Liver (tissue), 9 donors: ENCODE results near the gene RABL6. TPM values are rescaled to one million over a fixed set of nuclear protein-coding genes. Genes with fewer than 3 reads are reported as not detected.

Source experiments
- DNase-seq: peaks from one replicate; pipeline ENCODE4 v3.0.0-alpha.2; 2017; ENCODE audit warnings: low spot score
- H3K27ac ChIP-seq, 2 donors: one replicate each; pipeline ENCODE4 v1.7.0; 2013; ENCODE audit warnings: inconsistent platforms in 2 of 2, low read length in 2 of 2, control low read depth in 1 of 2, low read depth in 1 of 2, mild to moderate bottlenecking in 1 of 2
- H3K27me3 ChIP-seq, 4 donors: one replicate each; pipeline versions ENCODE4 v1.6.1 to v1.7.0; 2013; ENCODE audit warnings: low read length in 3 of 4, inconsistent platforms in 1 of 4, mild to moderate bottlenecking in 1 of 4, moderate library complexity in 1 of 4; ENCODE audit not compliant: control insufficient read depth in 4 of 4, insufficient read depth in 4 of 4
- H3K36me3 ChIP-seq, 4 donors: one replicate each; pipeline versions ENCODE4 v1.6.1 to v1.7.0; 2013; ENCODE audit warnings: low read length in 3 of 4, mild to moderate bottlenecking in 3 of 4, low read depth in 1 of 4, moderate library complexity in 1 of 4; ENCODE audit not compliant: control insufficient read depth in 4 of 4, insufficient read depth in 3 of 4
- H3K4me1 ChIP-seq, 4 donors: one replicate each; pipeline versions ENCODE4 v1.6.1 to v1.7.0; 2013; ENCODE audit warnings: low read length in 3 of 4, mild to moderate bottlenecking in 3 of 4, moderate library complexity in 1 of 4; ENCODE audit not compliant: control insufficient read depth in 4 of 4, insufficient read depth in 4 of 4
- H3K4me3 ChIP-seq, 3 donors: one replicate each; pipeline versions ENCODE4 v1.6.1 to v1.7.0; 2013; ENCODE audit warnings: low read length in 3 of 3, control low read depth in 1 of 3, low read depth in 1 of 3, mild to moderate bottlenecking in 1 of 3
- H3K9ac ChIP-seq, 2 donors: one replicate each; pipeline ENCODE4 v1.7.0; 2013; ENCODE audit warnings: low read length in 2 of 2, mild to moderate bottlenecking in 2 of 2, moderate library complexity in 2 of 2, control low read depth in 1 of 2, low read depth in 1 of 2
- H3K9me3 ChIP-seq, 4 donors: one replicate each; pipeline versions ENCODE4 v1.6.1 to v1.7.0; 2013; ENCODE audit warnings: low read length in 3 of 4; ENCODE audit not compliant: control insufficient read depth in 4 of 4
- CTCF ChIP-seq: fragments of 150-350 bp; IDR thresholded peaks from 2 replicates; pipeline ENCODE4 v1.5.1; 2017; ENCODE audit warnings: improper control_type of control experiment, low read depth, low read length; ENCODE audit not compliant: missing input control
- FOXA1 ChIP-seq: IDR thresholded peaks from 2 replicates; pipeline ENCODE4 v1.6.1; 2016; ENCODE audit warnings: antibody characterized with exemption
- FOXA2 ChIP-seq: IDR thresholded peaks from 2 replicates; pipeline ENCODE4 v1.6.1; 2016; ENCODE audit warnings: antibody characterized with exemption
- GABPA ChIP-seq, 2 donors: IDR thresholded peaks in 1 of 2; conservative IDR thresholded peaks in 1 of 2; 2 replicates each; pipeline ENCODE4 v1.6.1; 2016; ENCODE audit warnings: antibody characterized with exemption in 2 of 2, mild to moderate bottlenecking in 1 of 2, moderate library complexity in 1 of 2
- HNF4G ChIP-seq: IDR thresholded peaks from 2 replicates; pipeline ENCODE4 v1.6.1; 2016; ENCODE audit warnings: antibody characterized with exemption
- JUND ChIP-seq, 2 donors: IDR thresholded peaks; 2 replicates each; pipeline ENCODE4 v1.6.1; 2016; ENCODE audit warnings: antibody characterized with exemption in 2 of 2
- NR2F2 ChIP-seq: IDR thresholded peaks from 2 replicates; pipeline ENCODE4 v1.6.1; 2016; ENCODE audit warnings: antibody characterized with exemption
- RAD21 ChIP-seq, 2 donors: IDR thresholded peaks; 2 replicates each; pipeline ENCODE4 v1.6.1; 2016; ENCODE audit warnings: antibody characterized with exemption in 2 of 2, mild to moderate bottlenecking in 2 of 2
- RXRA ChIP-seq, 2 donors: IDR thresholded peaks; 2 replicates each; pipeline ENCODE4 v1.6.1; 2017 to 2018; ENCODE audit warnings: antibody characterized with exemption in 2 of 2, mild to moderate bottlenecking in 1 of 2
- SP1 ChIP-seq: IDR thresholded peaks from 2 replicates; pipeline ENCODE4 v1.6.1; 2018; ENCODE audit warnings: antibody characterized with exemption, mild to moderate bottlenecking
- TAF1 ChIP-seq: conservative IDR thresholded peaks from 2 replicates; pipeline ENCODE4 v1.6.1; 2016; ENCODE audit warnings: antibody characterized with exemption, mild to moderate bottlenecking
- YY1 ChIP-seq: IDR thresholded peaks from 2 replicates; pipeline ENCODE4 v1.6.1; 2016; ENCODE audit warnings: antibody characterized with exemption, mild to moderate bottlenecking
- WGBS: extraction: QIAGEN DNeasy Blood & Tissue Kit; methylation state at CpG from one replicate; pipeline ENCODE4 v1.1.7; 2013; 5-methylcytosine and 5-hydroxymethylcytosine counted together
- polyA plus RNA-seq, 2 donors: library from polyadenylated mRNA; stranded (reverse) in 1 of 2; unstranded in 1 of 2; fragments of 200-250 nt in 1 of 2; fragments of >200 nt in 1 of 2; fragmentation: Nextera tagmentation in 1 of 2; extraction: Ambion mirVana in 1 of 2; gene quantifications; one replicate each; pipeline versions ENCODE4 v1.2.1 to v1.2.3, GENCODE V29; 2013 to 2015
- total RNA-seq, 2 donors: library from RNA; depleted of rRNA; stranded (reverse); fragments of >200 nt; gene quantifications; one replicate each; pipeline ENCODE4 v1.2.3, GENCODE V29; 2014
- TF ChIP-seq, protein P1 (sequence below): IDR thresholded peaks from 2 replicates; pipeline ENCODE4 v1.6.1; 2016; ENCODE audit warnings: antibody characterized with exemption
- TF ChIP-seq, protein P2 (sequence below): IDR thresholded peaks from 2 replicates; pipeline ENCODE4 v1.6.1; 2016; ENCODE audit warnings: antibody characterized with exemption
- TF ChIP-seq, protein P3 (sequence below): IDR thresholded peaks from 2 replicates; pipeline ENCODE4 v1.6.1; 2016; ENCODE audit warnings: antibody characterized with exemption, mild to moderate bottlenecking
- TF ChIP-seq, protein P4 (sequence below): IDR thresholded peaks from 2 replicates; pipeline ENCODE4 v1.6.1; 2016; ENCODE audit warnings: antibody characterized with exemption
- donor health status: healthy.
- donor health status: healthy.
- donor health status: healthy.
- donor health status: healthy.
- donor health status: healthy.

RABL6 gene
- total and polyA plus RNA-seq, 4 donors = 3.6 to 32.6 (median 10.7) TPM

DNA sequence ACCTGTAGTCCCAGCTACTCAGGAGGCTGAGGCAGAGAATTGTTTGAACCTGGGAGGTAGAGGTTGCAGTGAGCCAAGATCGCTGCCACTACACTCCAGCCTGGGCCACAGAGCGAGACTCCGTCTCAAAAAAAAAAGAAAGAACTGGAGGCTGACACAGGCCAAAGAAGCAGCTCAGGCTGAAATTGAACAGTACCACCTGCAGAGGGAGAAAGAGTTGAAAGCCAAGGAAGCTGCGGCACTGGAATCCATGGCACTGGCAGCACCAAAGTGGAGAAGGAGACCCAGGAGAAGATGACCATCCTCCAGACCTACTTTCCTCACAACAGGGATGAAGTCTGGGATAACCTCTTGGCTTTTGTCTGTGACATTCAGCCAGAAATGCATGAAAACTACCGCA, 27.9 kb upstream of the RABL6 start (continued):
- TF ChIP-seq SP1 = no peak
- TF ChIP-seq FOXA1 = no peak
- TF ChIP-seq, protein P1, sequence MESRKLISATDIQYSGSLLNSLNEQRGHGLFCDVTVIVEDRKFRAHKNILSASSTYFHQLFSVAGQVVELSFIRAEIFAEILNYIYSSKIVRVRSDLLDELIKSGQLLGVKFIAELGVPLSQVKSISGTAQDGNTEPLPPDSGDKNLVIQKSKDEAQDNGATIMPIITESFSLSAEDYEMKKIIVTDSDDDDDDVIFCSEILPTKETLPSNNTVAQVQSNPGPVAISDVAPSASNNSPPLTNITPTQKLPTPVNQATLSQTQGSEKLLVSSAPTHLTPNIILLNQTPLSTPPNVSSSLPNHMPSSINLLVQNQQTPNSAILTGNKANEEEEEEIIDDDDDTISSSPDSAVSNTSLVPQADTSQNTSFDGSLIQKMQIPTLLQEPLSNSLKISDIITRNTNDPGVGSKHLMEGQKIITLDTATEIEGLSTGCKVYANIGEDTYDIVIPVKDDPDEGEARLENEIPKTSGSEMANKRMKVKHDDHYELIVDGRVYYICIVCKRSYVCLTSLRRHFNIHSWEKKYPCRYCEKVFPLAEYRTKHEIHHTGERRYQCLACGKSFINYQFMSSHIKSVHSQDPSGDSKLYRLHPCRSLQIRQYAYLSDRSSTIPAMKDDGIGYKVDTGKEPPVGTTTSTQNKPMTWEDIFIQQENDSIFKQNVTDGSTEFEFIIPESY = no peak
- TF ChIP-seq RXRA (IDR thresholded peaks at IDR 0.05) = no peak

- Histone ChIP-seq H3K4me1 (peaks cover 0 to 19% (median 15%) of the 10 kb centered on the region in 4 donors), H3K9ac (no peak overlapping the region), H3K27ac (no peak overlapping the region), H3K27me3 (no peaks in the 10 kb centered on the region), H3K9me3 (no peaks in the 10 kb centered on the region), H3K4me3 (no peak overlapping the region), H3K36me3 (no peaks in the 10 kb centered on the region)
- WGBS = 95% methylated on average over 3 of the region's 3 CpGs
- TF ChIP-seq, protein P2, sequence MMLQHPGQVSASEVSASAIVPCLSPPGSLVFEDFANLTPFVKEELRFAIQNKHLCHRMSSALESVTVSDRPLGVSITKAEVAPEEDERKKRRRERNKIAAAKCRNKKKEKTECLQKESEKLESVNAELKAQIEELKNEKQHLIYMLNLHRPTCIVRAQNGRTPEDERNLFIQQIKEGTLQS = no peak
- TF ChIP-seq JUND (IDR thresholded peaks at IDR 0.05) (no peak), HNF4G (no peak), CTCF (no peak), YY1 (no peak), FOXA1 (no peak), GABPA (IDR thresholded peaks at IDR 0.05 in 1 of 2, conservative IDR thresholded peaks at IDR 0.05 in 1 of 2) (no peak), RXRA (IDR thresholded peaks at IDR 0.05) (no peak), TAF1 (no peak), FOXA2 (no peak), NR2F2 (no peak)
- DNase-seq = no peak
Observed at GRCh38 chr9:136782452-136782851, 25.3 kb upstream of the RABL6 start.

GRCh38 chr9:136784249-136784996, 23.3 kb upstream of the RABL6 start:
- Histone ChIP-seq H3K27ac (no peak overlapping the region), H3K4me3 (no peak overlapping the region), H3K27me3 (no peaks in the 10 kb centered on the region), H3K4me1 (peaks cover 0 to 37% (median 30%) of the 10 kb centered on the region in 4 donors), H3K9me3 (no peaks in the 10 kb centered on the region), H3K9ac (no peak overlapping the region), H3K36me3 (no peaks in the 10 kb centered on the region)
- TF ChIP-seq RAD21 (IDR thresholded peaks at IDR 0.05) = peak; percentile 26 to 42
- TF ChIP-seq CTCF = peak; percentile 20
- TF ChIP-seq, protein P3, sequence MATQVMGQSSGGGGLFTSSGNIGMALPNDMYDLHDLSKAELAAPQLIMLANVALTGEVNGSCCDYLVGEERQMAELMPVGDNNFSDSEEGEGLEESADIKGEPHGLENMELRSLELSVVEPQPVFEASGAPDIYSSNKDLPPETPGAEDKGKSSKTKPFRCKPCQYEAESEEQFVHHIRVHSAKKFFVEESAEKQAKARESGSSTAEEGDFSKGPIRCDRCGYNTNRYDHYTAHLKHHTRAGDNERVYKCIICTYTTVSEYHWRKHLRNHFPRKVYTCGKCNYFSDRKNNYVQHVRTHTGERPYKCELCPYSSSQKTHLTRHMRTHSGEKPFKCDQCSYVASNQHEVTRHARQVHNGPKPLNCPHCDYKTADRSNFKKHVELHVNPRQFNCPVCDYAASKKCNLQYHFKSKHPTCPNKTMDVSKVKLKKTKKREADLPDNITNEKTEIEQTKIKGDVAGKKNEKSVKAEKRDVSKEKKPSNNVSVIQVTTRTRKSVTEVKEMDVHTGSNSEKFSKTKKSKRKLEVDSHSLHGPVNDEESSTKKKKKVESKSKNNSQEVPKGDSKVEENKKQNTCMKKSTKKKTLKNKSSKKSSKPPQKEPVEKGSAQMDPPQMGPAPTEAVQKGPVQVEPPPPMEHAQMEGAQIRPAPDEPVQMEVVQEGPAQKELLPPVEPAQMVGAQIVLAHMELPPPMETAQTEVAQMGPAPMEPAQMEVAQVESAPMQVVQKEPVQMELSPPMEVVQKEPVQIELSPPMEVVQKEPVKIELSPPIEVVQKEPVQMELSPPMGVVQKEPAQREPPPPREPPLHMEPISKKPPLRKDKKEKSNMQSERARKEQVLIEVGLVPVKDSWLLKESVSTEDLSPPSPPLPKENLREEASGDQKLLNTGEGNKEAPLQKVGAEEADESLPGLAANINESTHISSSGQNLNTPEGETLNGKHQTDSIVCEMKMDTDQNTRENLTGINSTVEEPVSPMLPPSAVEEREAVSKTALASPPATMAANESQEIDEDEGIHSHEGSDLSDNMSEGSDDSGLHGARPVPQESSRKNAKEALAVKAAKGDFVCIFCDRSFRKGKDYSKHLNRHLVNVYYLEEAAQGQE = no peak
- TF ChIP-seq, protein P4, sequence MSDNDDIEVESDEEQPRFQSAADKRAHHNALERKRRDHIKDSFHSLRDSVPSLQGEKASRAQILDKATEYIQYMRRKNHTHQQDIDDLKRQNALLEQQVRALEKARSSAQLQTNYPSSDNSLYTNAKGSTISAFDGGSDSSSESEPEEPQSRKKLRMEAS = no peak
- WGBS = 65% methylated on average over 9 of the region's 9 CpGs
- DNase-seq = no peak
